K562 (cell line): ENCODE measurements around the gene CCDC85C. TPM values are rescaled to one million over a fixed set of nuclear protein-coding genes. Genes with fewer than 3 reads are reported as not detected.

Experiments
- ARID1B ChIP-seq: fragments of 450-650 bp; IDR thresholded peaks from 2 replicates; pipeline ENCODE4 v1.6.1; 2016; ENCODE audit warnings: antibody characterized with exemption, mild to moderate bottlenecking, inconsistent platforms
- BRCA1 ChIP-seq, 2 experiments: fragments of 450-650 bp in 1 of 2; sonication (generic) in 1 of 2; formaldehyde crosslinking in 1 of 2; IDR thresholded peaks; 2 replicates each; pipeline versions ENCODE4 v1.5.0 to v1.6.1; 2017 to 2020; ENCODE audit warnings: mild to moderate bottlenecking in 1 of 2, missing genetic modification reagents in 1 of 2
- CCAR2 ChIP-seq: fragments of 200-400 bp; formaldehyde crosslinking; IDR thresholded peaks from 2 replicates; pipeline ENCODE4 v1.6.1; 2017; ENCODE audit warnings: mild to moderate bottlenecking, low read depth, low read length
- CHCHD3 ChIP-seq: fragments of 250-450 bp; sonication (Bioruptor Pico); IDR thresholded peaks from 2 replicates; pipeline ENCODE4 v2.1.2; 2022; ENCODE audit warnings: mild to moderate bottlenecking
- CHD1 ChIP-seq: fragments of 200-600 bp; sonication (generic); IDR thresholded peaks from one replicate; pipeline ENCODE4 v1.6.1; 2012; ENCODE audit warnings: mild to moderate bottlenecking, moderate library complexity, low read length, inconsistent platforms
- DIDO1 ChIP-seq: fragments of 450-650 bp; IDR thresholded peaks from 2 replicates; pipeline ENCODE4 v1.6.1; 2016; ENCODE audit warnings: low read depth, missing biosample characterization, missing genetic modification characterization
- DPF2 ChIP-seq: fragments of 450-650 bp; IDR thresholded peaks from 2 replicates; pipeline ENCODE4 v1.6.1; 2016
- HSF4 ChIP-seq: fragments of 250-450 bp; sonication (Bioruptor Pico); IDR thresholded peaks from 2 replicates; pipeline ENCODE4 v2.1.2; 2022; ENCODE audit warnings: mild to moderate bottlenecking, moderate library complexity, borderline replicate concordance
- LEF1 ChIP-seq: fragments of 450-650 bp; IDR thresholded peaks from 2 replicates; pipeline ENCODE4 v1.6.1; 2016; ENCODE audit warnings: mild to moderate bottlenecking
- MAZ ChIP-seq, 2 experiments: fragments of 450-650 bp in 1 of 2; sonication (generic) in 1 of 2; formaldehyde crosslinking; IDR thresholded peaks in 1 of 2; conservative IDR thresholded peaks in 1 of 2; 2 replicates each; pipeline versions ENCODE4 v1.4.0 to v1.5.0; 2020; ENCODE audit warnings: mild to moderate bottlenecking in 1 of 2, missing genetic modification reagents in 1 of 2
- MCM2 ChIP-seq: fragments of 450-650 bp; IDR thresholded peaks from 2 replicates; pipeline ENCODE4 v1.6.1; 2017; ENCODE audit warnings: low read depth, mild to moderate bottlenecking
- NCOA2 ChIP-seq, 2 experiments: fragments of 450-650 bp; IDR thresholded peaks; 2 replicates each; pipeline ENCODE4 v1.6.1; 2018; ENCODE audit warnings: mild to moderate bottlenecking in 2 of 2, moderate library complexity in 1 of 2; ENCODE audit not compliant: partially characterized antibody in 2 of 2
- NR2C1 ChIP-seq, 2 experiments: fragments of 450-650 bp; IDR thresholded peaks; 2 replicates each; pipeline ENCODE4 v1.6.1; 2017; ENCODE audit warnings: mild to moderate bottlenecking in 2 of 2, antibody characterized with exemption in 1 of 2, inconsistent platforms in 1 of 2, missing compliant biosample characterization in 1 of 2, missing genetic modification characterization in 1 of 2
- POU5F1 ChIP-seq: fragments of 150-350 bp; IDR thresholded peaks from 2 replicates; pipeline ENCODE4 v1.6.1; 2014; ENCODE audit warnings: borderline replicate concordance, low read length, low read depth, mild to moderate bottlenecking; ENCODE audit not compliant: partially characterized antibody
- RAD51 ChIP-seq: fragments of 450-650 bp; IDR thresholded peaks from 2 replicates; pipeline ENCODE4 v1.7.1; 2016; ENCODE audit warnings: low read depth, mild to moderate bottlenecking, borderline replicate concordance
- RNF2 ChIP-seq: sonication (generic); IDR thresholded peaks from 2 replicates; pipeline ENCODE4 v1.6.1; 2016
- UBTF ChIP-seq, 2 experiments: IDR thresholded peaks; 2 replicates each; pipeline ENCODE4 v1.6.1; 2012; ENCODE audit warnings: improper control_type of control experiment in 2 of 2, low read depth in 2 of 2, low read length in 2 of 2, borderline replicate concordance in 1 of 2
- ZNF583 ChIP-seq: fragments of 250-450 bp; sonication (Bioruptor Pico); IDR thresholded peaks from 2 replicates; pipeline ENCODE4 v1.4.0; 2020
- polyA plus RNA-seq, 8 experiments: library from polyadenylated mRNA; depleted of rRNA in 4 of 8; stranded (reverse) in 5 of 8; unstranded in 3 of 8; fragments of >200 nt; fragmentation: Nextera tagmentation in 2 of 8; fragmentation: Illumina TruSeq in 1 of 8; extraction: Ambion mirVana in 2 of 8; extraction: Trizol in 1 of 8; gene quantifications; 2 replicates each; pipeline versions ENCODE4 v1.2.1 to v1.2.3, GENCODE V29; 2011 to 2014; ENCODE audit warnings: inconsistent platforms in 1 of 8, missing spikeins in 1 of 8
- total RNA-seq, 7 experiments: library from RNA; depleted of rRNA in 6 of 7; stranded (reverse); fragments of >200 nt in 6 of 7; fragmentation: Illumina TruSeq in 2 of 7; extraction: Trizol in 2 of 7; gene quantifications; 2 replicates each; pipeline versions ENCODE4 v1.2.1 to v1.2.3, GENCODE V29; 2011 to 2021; ENCODE audit warnings: low replicate concordance in 1 of 7
- TF ChIP-seq, protein P1 (sequence below): fragments of 250-450 bp; sonication (Bioruptor Pico); IDR thresholded peaks from 2 replicates; pipeline ENCODE4 v1.9.0; 2021; ENCODE audit warnings: mild to moderate bottlenecking
- TF ChIP-seq, protein P2 (sequence below): fragments of 250-450 bp; sonication (Bioruptor Pico); IDR thresholded peaks from 2 replicates; pipeline ENCODE4 v1.5.0; 2021
- TF ChIP-seq, protein P3 (sequence below), 2 experiments: fragments of 450-650 bp in 1 of 2; sonication (generic) in 1 of 2; formaldehyde crosslinking in 1 of 2; IDR thresholded peaks in 1 of 2; conservative IDR thresholded peaks in 1 of 2; 2 replicates each; pipeline versions ENCODE4 v1.6.1 to v1.8.1; 2016 to 2023; ENCODE audit warnings: mild to moderate bottlenecking in 2 of 2, moderate library complexity in 2 of 2, inconsistent platforms in 1 of 2, missing genetic modification reagents in 1 of 2
- TF ChIP-seq, protein P4 (sequence below): sonication (generic); IDR thresholded peaks from 2 replicates; pipeline ENCODE4 v1.6.1; 2016

Gene CCDC85C
- total and polyA plus RNA-seq, 9 of the 15 experiments (the other 6 are each of a cell fraction or from before 2014, with no cell fraction given), result 0.18 to 22.0 (median 6.3) TPM

DNA sequence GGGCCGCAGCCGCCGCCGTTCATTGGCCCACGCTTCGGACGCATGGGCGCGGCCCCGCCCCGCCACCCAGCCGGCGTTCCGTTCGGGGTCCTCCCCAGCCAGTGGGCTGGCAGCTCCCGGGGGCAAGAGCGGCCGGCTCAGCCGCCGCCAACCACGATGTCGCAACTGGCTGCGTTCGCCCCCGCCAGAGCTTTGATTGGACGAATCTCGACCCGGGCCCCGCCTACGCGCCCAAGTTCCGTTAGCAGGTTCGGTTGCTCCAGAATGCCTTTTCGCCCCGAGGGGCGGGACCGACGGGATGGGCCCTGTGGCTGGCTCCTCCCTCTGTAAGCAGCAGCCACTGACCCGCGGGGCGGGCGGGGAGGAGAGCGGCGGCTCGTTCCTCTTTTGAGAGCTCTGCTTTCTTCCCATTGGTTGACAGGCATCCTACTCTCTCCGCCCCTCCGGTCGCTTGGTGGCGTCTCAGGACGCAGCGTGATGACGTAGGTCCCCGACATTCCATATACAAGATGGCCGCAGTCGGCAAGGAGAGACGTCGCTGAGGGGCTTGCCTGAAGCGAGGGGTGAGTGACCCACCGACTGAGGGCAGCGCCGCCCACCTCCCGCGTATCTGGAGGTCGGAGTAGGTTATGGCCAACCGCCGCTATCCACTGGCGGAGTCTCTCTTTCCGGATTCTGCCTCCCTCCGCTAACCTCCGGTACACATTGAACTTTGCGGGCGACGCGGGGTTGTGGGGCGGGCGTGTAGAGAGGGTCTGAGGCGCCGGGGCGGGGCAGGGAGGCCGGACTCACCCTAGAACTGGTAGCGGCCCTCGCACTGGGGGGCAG is 122.9 kb downstream of the CCDC85C start, which contains the start of gene CCNK (continued):
- no peak for TF ChIP-seq DPF2
- TF ChIP-seq CHD1, result no peak
- no peak for TF ChIP-seq RAD51
- no peak for TF ChIP-seq CCAR2
- TF ChIP-seq, protein P1, sequence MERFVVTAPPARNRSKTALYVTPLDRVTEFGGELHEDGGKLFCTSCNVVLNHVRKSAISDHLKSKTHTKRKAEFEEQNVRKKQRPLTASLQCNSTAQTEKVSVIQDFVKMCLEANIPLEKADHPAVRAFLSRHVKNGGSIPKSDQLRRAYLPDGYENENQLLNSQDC (CRISPR knock-in tag), result no peak
- no peak for TF ChIP-seq NCOA2 (IDR thresholded peaks at IDR 0.05; ENCODE audit: partially characterized antibody in 2 of 2)
- no peak for TF ChIP-seq CHCHD3 (CRISPR knock-in tag)
- no peak for TF ChIP-seq RNF2
- TF ChIP-seq HSF4 (CRISPR knock-in tag), result no peak
- TF ChIP-seq MAZ (CRISPR knock-in tag; conservative IDR thresholded peaks at IDR 0.05 in 1 of 2, IDR thresholded peaks at IDR 0.05 in 1 of 2), result peak; percentile 76 to 88; a peak in 3 of 4 replicates
- TF ChIP-seq, protein P2, sequence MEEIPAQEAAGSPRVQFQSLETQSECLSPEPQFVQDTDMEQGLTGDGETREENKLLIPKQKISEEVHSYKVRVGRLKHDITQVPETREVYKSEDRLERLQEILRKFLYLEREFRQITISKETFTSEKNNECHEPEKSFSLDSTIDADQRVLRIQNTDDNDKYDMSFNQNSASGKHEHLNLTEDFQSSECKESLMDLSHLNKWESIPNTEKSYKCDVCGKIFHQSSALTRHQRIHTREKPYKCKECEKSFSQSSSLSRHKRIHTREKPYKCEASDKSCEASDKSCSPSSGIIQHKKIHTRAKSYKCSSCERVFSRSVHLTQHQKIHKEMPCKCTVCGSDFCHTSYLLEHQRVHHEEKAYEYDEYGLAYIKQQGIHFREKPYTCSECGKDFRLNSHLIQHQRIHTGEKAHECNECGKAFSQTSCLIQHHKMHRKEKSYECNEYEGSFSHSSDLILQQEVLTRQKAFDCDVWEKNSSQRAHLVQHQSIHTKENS, result no peak
- no peak for TF ChIP-seq ZNF583
- TF ChIP-seq, protein P3, sequence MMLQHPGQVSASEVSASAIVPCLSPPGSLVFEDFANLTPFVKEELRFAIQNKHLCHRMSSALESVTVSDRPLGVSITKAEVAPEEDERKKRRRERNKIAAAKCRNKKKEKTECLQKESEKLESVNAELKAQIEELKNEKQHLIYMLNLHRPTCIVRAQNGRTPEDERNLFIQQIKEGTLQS (IDR thresholded peaks at IDR 0.05), result peak; percentile 63
- TF ChIP-seq, protein P3 (CRISPR knock-in tag; conservative IDR thresholded peaks at IDR 0.05), result no peak
- TF ChIP-seq MCM2, result no peak
- TF ChIP-seq POU5F1, result no peak
- TF ChIP-seq DIDO1 (tag), result peak; percentile 43; the same call in 1 of the 2 replicates
- TF ChIP-seq NR2C1 (IDR thresholded peaks at IDR 0.05), result no peak
- no peak for TF ChIP-seq NR2C1 (tag; IDR thresholded peaks at IDR 0.05)
- no peak for TF ChIP-seq BRCA1 (IDR thresholded peaks at IDR 0.05)
- no peak for TF ChIP-seq BRCA1 (CRISPR knock-in tag; IDR thresholded peaks at IDR 0.05)
- no peak for TF ChIP-seq UBTF (IDR thresholded peaks at IDR 0.05; ENCODE audit: borderline replicate concordance in 1 of 2, low read depth in 2 of 2, low read length in 2 of 2)
- TF ChIP-seq, protein P4, sequence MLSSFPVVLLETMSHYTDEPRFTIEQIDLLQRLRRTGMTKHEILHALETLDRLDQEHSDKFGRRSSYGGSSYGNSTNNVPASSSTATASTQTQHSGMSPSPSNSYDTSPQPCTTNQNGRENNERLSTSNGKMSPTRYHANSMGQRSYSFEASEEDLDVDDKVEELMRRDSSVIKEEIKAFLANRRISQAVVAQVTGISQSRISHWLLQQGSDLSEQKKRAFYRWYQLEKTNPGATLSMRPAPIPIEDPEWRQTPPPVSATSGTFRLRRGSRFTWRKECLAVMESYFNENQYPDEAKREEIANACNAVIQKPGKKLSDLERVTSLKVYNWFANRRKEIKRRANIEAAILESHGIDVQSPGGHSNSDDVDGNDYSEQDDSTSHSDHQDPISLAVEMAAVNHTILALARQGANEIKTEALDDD, result no peak
- no peak for TF ChIP-seq LEF1
- no peak for TF ChIP-seq ARID1B
